HG02973 (cell line): ENCODE measurements around the gene DOCK6.
"Not testable (repeated sequence)": the region's sequence is repeated elsewhere in the genome, so short reads cannot be mapped to it uniquely, and the experiment has no call there.

ENCODE experiments used
- ATAC-seq: cut with Tn5 transposase; IDR thresholded peaks from one replicate; pipeline ENCODE4 v1.9.1; 2021; ENCODE audit warnings: moderate library complexity; ENCODE audit not compliant: unreplicated experiment

The DOCK6 gene

DNA sequence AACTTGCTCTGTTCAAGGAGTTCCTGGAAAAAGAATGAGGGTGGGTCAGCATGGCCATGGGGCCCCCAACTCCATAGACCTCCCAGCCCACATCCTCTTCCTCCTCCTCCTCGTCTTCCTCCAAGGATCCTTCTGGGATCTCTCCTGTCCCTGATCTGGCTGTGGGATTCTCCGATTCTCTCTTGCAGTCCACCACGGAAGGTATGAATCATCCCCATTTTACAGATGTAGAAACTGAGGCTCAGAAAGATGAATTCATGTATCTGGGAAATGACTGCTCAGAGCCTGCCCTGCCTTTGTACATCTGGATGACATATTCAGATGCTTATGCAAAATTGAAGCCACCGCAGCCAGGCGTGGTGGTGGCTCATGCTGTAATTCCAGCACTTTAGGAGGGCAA, 62.8 kb downstream of the DOCK6 start:
- ATAC-seq: no peak

- no peak for ATAC-seq
Observed at GRCh38 chr19:11198769-11199424, 63.4 kb downstream of the DOCK6 start.

- no peak for ATAC-seq
Observed at GRCh38 chr19:11198175-11198534, 64.2 kb downstream of the DOCK6 start.

GRCh38 chr19:11197291-11198174, 64.8 kb downstream of the DOCK6 start, which contains the start of gene KANK2:
KANK2 (minus strand) TSS chr19:11197545; CDS start chr19:11194511, 3,034 bp downstream.
- peak; percentile 50 for ATAC-seq

- ATAC-seq: no peak
Observed at GRCh38 chr19:11196406-11197287, 65.7 kb downstream of the DOCK6 start.

- no peak for ATAC-seq
Observed at GRCh38 chr19:11195681-11196080, 66.6 kb downstream of the DOCK6 start.

GRCh38 chr19:11194656-11195558, 67.4 kb downstream of the DOCK6 start:
- ATAC-seq: no peak

GRCh38 chr19:11194173-11194572, 68.2 kb downstream of the DOCK6 start:
- no peak for ATAC-seq

GRCh38 chr19:11192957-11193939, 69.1 kb downstream of the DOCK6 start:
- ATAC-seq: no peak

GRCh38 chr19:11191934-11192333, 70.4 kb downstream of the DOCK6 start:
- no peak for ATAC-seq

- no peak for ATAC-seq
Observed at GRCh38 chr19:11191273-11191755, 71.0 kb downstream of the DOCK6 start.

DNA sequence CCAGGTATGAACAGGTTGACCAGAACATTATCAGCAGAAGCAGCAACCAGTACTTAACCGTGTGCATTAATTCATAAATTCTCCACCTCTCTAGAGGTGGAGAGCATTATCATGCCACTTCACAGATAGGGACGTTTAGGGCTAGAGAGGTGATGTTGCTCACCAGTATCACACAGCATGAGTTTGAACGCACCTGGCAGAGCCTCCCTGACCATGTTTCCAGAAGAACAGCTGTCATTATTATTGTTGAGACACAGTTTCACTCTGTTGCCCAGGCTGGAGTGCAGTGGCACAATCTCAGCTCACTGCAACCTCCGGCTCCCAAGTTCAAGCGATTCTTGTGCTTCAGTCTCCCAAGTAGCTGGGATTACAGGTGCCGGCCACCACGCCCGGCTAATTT, 71.8 kb downstream of the DOCK6 start:
- ATAC-seq: no peak

- ATAC-seq: no peak
Observed at GRCh38 chr19:11187441-11187840, 74.9 kb downstream of the DOCK6 start.

GRCh38 chr19:11182994-11183393, 79.3 kb downstream of the DOCK6 start:
- ATAC-seq: no peak

GRCh38 chr19:11181488-11181887, 80.8 kb downstream of the DOCK6 start:
- no peak for ATAC-seq

DNA sequence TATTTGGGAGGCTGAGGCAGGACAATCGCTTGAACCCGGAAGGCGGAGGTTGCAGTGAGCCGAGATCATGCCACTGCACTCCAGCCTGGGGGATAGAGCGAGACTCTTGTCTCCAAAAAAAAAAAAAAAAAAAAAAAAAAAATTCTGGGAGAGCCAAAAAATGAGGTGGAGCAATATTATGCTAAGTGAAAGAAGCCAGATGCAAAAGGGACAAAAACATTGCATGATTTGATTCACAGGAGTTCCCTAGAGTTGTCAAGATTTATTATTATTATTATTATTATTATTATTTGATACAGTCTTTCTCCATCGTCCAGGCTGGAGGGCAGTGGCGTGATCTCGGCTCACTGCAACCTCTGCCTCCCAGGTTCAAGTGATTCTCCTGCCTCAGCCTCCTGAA, 81.3 kb downstream of the DOCK6 start:
- ATAC-seq: not testable (repeated sequence)

GRCh38 chr19:11180346-11180745, 82.0 kb downstream of the DOCK6 start:
- ATAC-seq: no peak

GRCh38 chr19:11179716-11180297, 82.5 kb downstream of the DOCK6 start:
- ATAC-seq: no peak

DNA sequence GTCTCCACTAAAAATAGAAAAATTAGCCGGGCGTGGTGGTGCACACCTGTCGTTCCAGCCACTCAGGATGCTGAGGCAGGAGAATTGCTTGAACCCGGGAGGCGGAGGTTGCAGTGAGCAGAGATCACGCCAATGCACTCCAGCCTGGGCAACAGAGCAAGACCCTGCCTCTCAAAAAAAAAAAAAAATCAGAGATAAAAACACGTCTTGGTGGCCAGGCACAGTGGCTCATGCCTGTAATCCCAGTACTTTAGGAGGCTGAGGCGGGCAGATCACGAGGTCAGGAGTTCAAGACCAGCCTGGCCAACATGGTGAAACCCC, 83.2 kb downstream of the DOCK6 start:
- ATAC-seq: not testable (repeated sequence)
